H9 (cell line): Measurements from ENCODE around the gene TRAF7. TPM values are rescaled to one million over a fixed set of nuclear protein-coding genes. Genes with fewer than 3 reads are reported as not detected.

Experiments used
- DNase-seq: peaks from one replicate; pipeline ENCODE4 v3.0.0-alpha.2; 2017
- H2AFZ ChIP-seq: one replicate; pipeline ENCODE4 v1.6.1; 2013; ENCODE audit warnings: mild to moderate bottlenecking, low read length, control low read depth, moderate library complexity
- H2AK5ac ChIP-seq: 2 replicates; pipeline ENCODE4 v1.6.1; 2013; ENCODE audit warnings: low read length, control low read depth, mixed read lengths; ENCODE audit not compliant: insufficient read length
- H2BK120ac ChIP-seq: one replicate; pipeline ENCODE4 v1.6.1; 2013; ENCODE audit warnings: low read depth, mild to moderate bottlenecking, low read length, control low read depth, inconsistent platforms; ENCODE audit not compliant: poor library complexity, severe bottlenecking
- H2BK12ac ChIP-seq: 2 replicates; pipeline ENCODE4 v1.6.1; 2013; ENCODE audit warnings: low read length, control low read depth, mixed read lengths, low read depth; ENCODE audit not compliant: insufficient read length
- H2BK15ac ChIP-seq: 2 replicates; pipeline ENCODE4 v1.6.1; 2013; ENCODE audit warnings: low read depth, low read length, control low read depth
- H2BK20ac ChIP-seq: one replicate; pipeline ENCODE4 v1.6.1; 2013; ENCODE audit warnings: low read depth, mild to moderate bottlenecking, low read length, control low read depth, inconsistent platforms; ENCODE audit not compliant: poor library complexity, severe bottlenecking
- H2BK5ac ChIP-seq: 2 replicates; pipeline ENCODE4 v1.6.1; 2013; ENCODE audit warnings: low read length, control low read depth, mixed read lengths; ENCODE audit not compliant: insufficient read length
- H3K14ac ChIP-seq: 2 replicates; pipeline ENCODE4 v1.6.1; 2013; ENCODE audit warnings: low read length, control low read depth; ENCODE audit not compliant: insufficient read depth
- H3K18ac ChIP-seq: 2 replicates; pipeline ENCODE4 v1.6.1; 2013; ENCODE audit warnings: low read depth, mild to moderate bottlenecking, mixed read lengths, low read length, control low read depth; ENCODE audit not compliant: insufficient read length
- H3K23ac ChIP-seq: 2 replicates; pipeline ENCODE4 v1.6.1; 2013; ENCODE audit warnings: low read length, control low read depth, mixed read lengths, low read depth; ENCODE audit not compliant: insufficient read length
- H3K23me2 ChIP-seq: 2 replicates; pipeline ENCODE4 v1.6.1; 2013; ENCODE audit warnings: low read depth, mild to moderate bottlenecking, mixed read lengths, low read length, control low read depth; ENCODE audit not compliant: insufficient read length, poor library complexity, severe bottlenecking
- H3K27ac ChIP-seq: 2 replicates; pipeline ENCODE4 v1.5.1; 2013; ENCODE audit warnings: low read length, control low read depth, mixed read lengths, low read depth; ENCODE audit not compliant: insufficient read length
- H3K27me3 ChIP-seq: 2 replicates; pipeline ENCODE4 v1.6.1; 2013; ENCODE audit warnings: low read length, control low read depth, inconsistent platforms; ENCODE audit not compliant: insufficient read depth
- H3K4ac ChIP-seq: 2 replicates; pipeline ENCODE4 v1.6.1; 2013; ENCODE audit warnings: low read depth, mild to moderate bottlenecking, control low read depth, inconsistent platforms, low read length, moderate library complexity
- H3K4me1 ChIP-seq: 2 replicates; pipeline ENCODE4 v1.6.1; 2013; ENCODE audit warnings: low read length, control low read depth, inconsistent platforms; ENCODE audit not compliant: insufficient read depth
- H3K4me2 ChIP-seq: 2 replicates; pipeline ENCODE4 v1.6.1; 2013; ENCODE audit warnings: low read length, control low read depth, mixed read lengths; ENCODE audit not compliant: insufficient read length, insufficient read depth
- H3K56ac ChIP-seq: 2 replicates; pipeline ENCODE4 v1.6.1; 2013; ENCODE audit warnings: low read depth, mild to moderate bottlenecking, mixed read lengths, low read length, control low read depth; ENCODE audit not compliant: insufficient read length
- H3K79me1 ChIP-seq: 2 replicates; pipeline ENCODE4 v1.6.1; 2013; ENCODE audit warnings: low read depth, mild to moderate bottlenecking, moderate library complexity, low read length, control low read depth, inconsistent platforms; ENCODE audit not compliant: insufficient read depth, poor library complexity, severe bottlenecking
- H3K79me2 ChIP-seq: 2 replicates; pipeline ENCODE4 v1.6.1; 2013; ENCODE audit warnings: low read length, control low read depth, inconsistent platforms; ENCODE audit not compliant: insufficient read depth
- H3K9ac ChIP-seq: 2 replicates; pipeline ENCODE4 v1.6.1; 2013; ENCODE audit warnings: low read length, control low read depth, mixed read lengths; ENCODE audit not compliant: insufficient read length; ENCODE audit errors: extremely low read depth
- H3K9me3 ChIP-seq: one replicate; pipeline ENCODE4 v1.6.1; 2013; ENCODE audit warnings: low read depth, low read length, inconsistent platforms; ENCODE audit not compliant: control insufficient read depth
- H3T11ph ChIP-seq: one replicate; pipeline ENCODE4 v1.6.1; 2013; ENCODE audit warnings: mild to moderate bottlenecking, low read length, control low read depth, inconsistent platforms
- H4K20me1 ChIP-seq: one replicate; pipeline ENCODE4 v1.6.1; 2013; ENCODE audit not compliant: control insufficient read depth, insufficient read length, insufficient read depth
- H4K5ac ChIP-seq: 2 replicates; pipeline ENCODE4 v1.6.1; 2013; ENCODE audit warnings: low read depth, mild to moderate bottlenecking, mixed read lengths, low read length, control low read depth; ENCODE audit not compliant: insufficient read length
- H4K8ac ChIP-seq: replicated peaks from 2 replicates; pipeline ENCODE4 v1.6.1; 2013; ENCODE audit warnings: low read length, control low read depth, mixed read lengths, low read depth; ENCODE audit not compliant: insufficient read length
- H4K91ac ChIP-seq: 2 replicates; pipeline ENCODE4 v1.6.1; 2013; ENCODE audit warnings: low read depth, mild to moderate bottlenecking, moderate library complexity, mixed read lengths, low read length, control low read depth; ENCODE audit not compliant: insufficient read length
- H3K27ac Mint-ChIP-seq, 3 experiments: 2 replicates in 2 of 3; 3 replicates in 1 of 3; pipeline ENCODE4 v1.8.0; 2020 to 2021; ENCODE audit warnings: mixed read lengths in 3 of 3, mild to moderate bottlenecking in 1 of 3, moderate library complexity in 1 of 3
- H3K27me3 Mint-ChIP-seq: 2 replicates; pipeline ENCODE4 v1.8.0; 2021; ENCODE audit warnings: low read depth, mild to moderate bottlenecking, moderate library complexity, mixed read lengths
- H3K36me3 Mint-ChIP-seq, 3 experiments: 2 replicates in 2 of 3; 3 replicates in 1 of 3; pipeline ENCODE4 v1.8.0; 2020 to 2021; ENCODE audit warnings: low read depth in 3 of 3, mixed read lengths in 3 of 3; ENCODE audit not compliant: insufficient read depth in 1 of 3
- H3K4me1 Mint-ChIP-seq, 2 experiments: 2 replicates each; pipeline ENCODE4 v1.8.0; 2020; ENCODE audit warnings: mixed read lengths in 2 of 2
- H3K4me3 Mint-ChIP-seq, 2 experiments: 2 replicates in 1 of 2; 3 replicates in 1 of 2; pipeline ENCODE4 v1.8.0; 2020 to 2021; ENCODE audit warnings: mild to moderate bottlenecking in 2 of 2, mixed read lengths in 2 of 2, moderate library complexity in 1 of 2
- H3K9me3 Mint-ChIP-seq, 2 experiments: 2 replicates in 1 of 2; 3 replicates in 1 of 2; pipeline ENCODE4 v1.8.0; 2020; ENCODE audit warnings: mild to moderate bottlenecking in 2 of 2, mixed read lengths in 2 of 2, moderate library complexity in 1 of 2
- CTCF ChIP-seq: fragments of 200-600 bp; sonication (generic); conservative IDR thresholded peaks from 3 replicates; pipeline ENCODE4 v1.8.0; 2021; ENCODE audit warnings: antibody characterized with exemption, mild to moderate bottlenecking
- WGBS: extraction: QIAGEN DNeasy Blood & Tissue Kit; methylation state at CpG from one replicate; pipeline ENCODE4 v1.1.7; 2013; ENCODE audit warnings: missing lambda C conversion rate, low lambda C conversion rate, mixed read lengths; ENCODE audit not compliant: insufficient read length; ENCODE audit errors: extremely low coverage; 5-methylcytosine and 5-hydroxymethylcytosine counted together
- total RNA-seq: library from RNA; stranded (reverse); gene quantifications from 2 replicates; pipeline ENCODE4 v1.2.1, GENCODE V29; 2021

The TRAF7 gene
- total RNA-seq, 1 experiment from 2014 or later: 108 TPM

GRCh38 chr16:2149630-2150417 is 5.8 kb upstream of the TRAF7 start:
- peaks cover 10% of the 10 kb centered on the region; the same call in 1 of the 2 replicates for H3K79me2 ChIP-seq
- no peak overlapping the region for H4K8ac ChIP-seq
- no peak overlapping the region for H2BK12ac ChIP-seq
- H3K23ac ChIP-seq: no peak overlapping the region
- Mint-ChIP-seq H3K4me1 (peaks cover 26 to 43% of the 10 kb centered on the region in 2 experiments), H3K9me3 (peaks cover 0 to 6% of the 10 kb centered on the region in 2 experiments; a peak in 2 of 5 replicates), H3K4me3 (peak overlapping the region; percentile 58 to 80), H3K27me3 (peaks cover 21% of the 10 kb centered on the region), H3K27ac (peak overlapping the region in 2 of 3 experiments; percentile 20 to 44; a peak in 3 of 7 replicates), H3K36me3 (peaks cover 19 to 39% (median 32%) of the 10 kb centered on the region in 3 experiments)
- H3K27me3 ChIP-seq: no peaks in the 10 kb centered on the region
- no peak overlapping the region for H3K9ac ChIP-seq
- H3T11ph ChIP-seq: no peak overlapping the region
- H4K20me1 ChIP-seq: no peaks in the 10 kb centered on the region
- DNase-seq: peak; percentile 73
- no CpG with 5 or more reads among the region's 24 CpGs for WGBS
- H3K23me2 ChIP-seq: peaks cover 29% of the 10 kb centered on the region
- no peak overlapping the region for H2BK5ac ChIP-seq
- H3K9me3 ChIP-seq: no peaks in the 10 kb centered on the region
- no peak overlapping the region for H3K4ac ChIP-seq
- no peak overlapping the region for H4K5ac ChIP-seq
- H2BK20ac ChIP-seq: no peak overlapping the region
- H3K4me1 ChIP-seq: peaks cover 3% of the 10 kb centered on the region; the same call in 1 of the 2 replicates
- H2AK5ac ChIP-seq: no peak overlapping the region
- no peak overlapping the region for H4K91ac ChIP-seq
- no peak overlapping the region; the same call in 1 of the 2 replicates for H3K14ac ChIP-seq
- no peak overlapping the region for H2AFZ ChIP-seq
- H2BK15ac ChIP-seq: no peak overlapping the region
- H2BK120ac ChIP-seq: no peak overlapping the region
- no peak overlapping the region for H3K27ac ChIP-seq
- H3K79me1 ChIP-seq: no peaks in the 10 kb centered on the region
- H3K56ac ChIP-seq: no peak overlapping the region
- peak overlapping the region; percentile 56 for H3K4me2 ChIP-seq
- no peak for TF ChIP-seq CTCF
- H3K18ac ChIP-seq: no peak overlapping the region
